Left ventricle myocardium inferior (tissue), 1 donor: Measurements from ENCODE around the gene TNS2. TPM values are rescaled to one million over a fixed set of nuclear protein-coding genes. Genes with fewer than 3 reads are reported as not detected.

ENCODE experiments used
- DNase-seq: peaks from one replicate; pipeline ENCODE4 v3.0.0-alpha.2; 2020
- H3K27ac ChIP-seq: fragments of 200-600 bp; replicated peaks from 2 replicates; pipeline ENCODE4 v1.8.0; 2021
- H3K27me3 ChIP-seq: fragments of 200-600 bp; 2 replicates; pipeline ENCODE4 v1.8.0; 2021; ENCODE audit warnings: low read depth
- H3K36me3 ChIP-seq: fragments of 200-600 bp; 2 replicates; pipeline ENCODE4 v1.8.0; 2021
- H3K4me1 ChIP-seq: fragments of 200-600 bp; 2 replicates; pipeline ENCODE4 v1.8.0; 2021
- H3K4me3 ChIP-seq: fragments of 200-600 bp; 2 replicates; pipeline ENCODE4 v1.8.0; 2021; ENCODE audit warnings: mild to moderate bottlenecking, moderate library complexity
- H3K9me3 ChIP-seq: fragments of 200-600 bp; replicated peaks from 2 replicates; pipeline ENCODE4 v1.8.0; 2021
- intact Hi-C: fragments of 100-400 bp; cut with micrococcal nuclease; formaldehyde crosslinking; loops from one replicate; pipeline ENCODE4 v1.11.0; 2022
- total RNA-seq: library from RNA; stranded (reverse); fragmentation: NEBNext Ultra II Directional; extraction: Animal tissue kit (Norgen Biotek cat#: 25700); gene quantifications from one replicate; pipeline ENCODE4 v1.2.1, GENCODE V29; 2021
- TF ChIP-seq, protein P1 (sequence below): fragments of 200-600 bp; IDR thresholded peaks from 2 replicates; pipeline ENCODE4 v1.8.0; 2021; ENCODE audit warnings: antibody characterized with exemption, mild to moderate bottlenecking, borderline replicate concordance
- donor health status: DM: no; HTN: yes; CAD: no; lungs with severe emphysema.

The TNS2 gene
- total RNA-seq, 1 donor from 2014 or later: 109 TPM

DNA sequence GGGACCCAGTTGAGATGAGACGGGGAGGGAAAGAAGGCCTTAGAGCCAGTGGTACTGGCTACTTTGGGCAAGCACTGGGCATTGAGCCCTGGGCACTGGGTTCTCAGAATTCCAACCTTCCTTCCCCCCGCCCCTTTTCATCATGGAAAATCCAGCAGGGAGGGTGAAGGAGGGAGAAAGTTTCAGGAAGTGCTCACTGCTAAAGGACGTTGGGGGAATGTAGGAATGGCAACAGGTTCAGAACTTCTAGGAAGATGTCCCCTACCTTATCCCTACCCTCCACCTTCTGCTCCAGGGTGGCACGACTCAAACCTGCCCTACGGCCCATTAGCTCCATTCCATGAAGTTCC is 4.2 kb upstream of the TNS2 start:
- DNase-seq: no peak
- intact Hi-C loops: no loop called here
- H3K27ac ChIP-seq: peak overlapping the region; percentile 100
- H3K27me3 ChIP-seq: no peaks in the 10 kb centered on the region
- no peaks in the 10 kb centered on the region for H3K9me3 ChIP-seq
- H3K4me1 ChIP-seq: peaks cover 78% of the 10 kb centered on the region
- H3K36me3 ChIP-seq: peaks cover 4% of the 10 kb centered on the region
- TF ChIP-seq, protein P1, sequence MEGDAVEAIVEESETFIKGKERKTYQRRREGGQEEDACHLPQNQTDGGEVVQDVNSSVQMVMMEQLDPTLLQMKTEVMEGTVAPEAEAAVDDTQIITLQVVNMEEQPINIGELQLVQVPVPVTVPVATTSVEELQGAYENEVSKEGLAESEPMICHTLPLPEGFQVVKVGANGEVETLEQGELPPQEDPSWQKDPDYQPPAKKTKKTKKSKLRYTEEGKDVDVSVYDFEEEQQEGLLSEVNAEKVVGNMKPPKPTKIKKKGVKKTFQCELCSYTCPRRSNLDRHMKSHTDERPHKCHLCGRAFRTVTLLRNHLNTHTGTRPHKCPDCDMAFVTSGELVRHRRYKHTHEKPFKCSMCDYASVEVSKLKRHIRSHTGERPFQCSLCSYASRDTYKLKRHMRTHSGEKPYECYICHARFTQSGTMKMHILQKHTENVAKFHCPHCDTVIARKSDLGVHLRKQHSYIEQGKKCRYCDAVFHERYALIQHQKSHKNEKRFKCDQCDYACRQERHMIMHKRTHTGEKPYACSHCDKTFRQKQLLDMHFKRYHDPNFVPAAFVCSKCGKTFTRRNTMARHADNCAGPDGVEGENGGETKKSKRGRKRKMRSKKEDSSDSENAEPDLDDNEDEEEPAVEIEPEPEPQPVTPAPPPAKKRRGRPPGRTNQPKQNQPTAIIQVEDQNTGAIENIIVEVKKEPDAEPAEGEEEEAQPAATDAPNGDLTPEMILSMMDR: no peak
- peak overlapping the region; percentile 92 for H3K4me3 ChIP-seq

GRCh38 chr12:53046655-53047220 is 3.1 kb upstream of the TNS2 start:
- intact Hi-C loops: no loop called here
- TF ChIP-seq, protein P1: no peak

DNA sequence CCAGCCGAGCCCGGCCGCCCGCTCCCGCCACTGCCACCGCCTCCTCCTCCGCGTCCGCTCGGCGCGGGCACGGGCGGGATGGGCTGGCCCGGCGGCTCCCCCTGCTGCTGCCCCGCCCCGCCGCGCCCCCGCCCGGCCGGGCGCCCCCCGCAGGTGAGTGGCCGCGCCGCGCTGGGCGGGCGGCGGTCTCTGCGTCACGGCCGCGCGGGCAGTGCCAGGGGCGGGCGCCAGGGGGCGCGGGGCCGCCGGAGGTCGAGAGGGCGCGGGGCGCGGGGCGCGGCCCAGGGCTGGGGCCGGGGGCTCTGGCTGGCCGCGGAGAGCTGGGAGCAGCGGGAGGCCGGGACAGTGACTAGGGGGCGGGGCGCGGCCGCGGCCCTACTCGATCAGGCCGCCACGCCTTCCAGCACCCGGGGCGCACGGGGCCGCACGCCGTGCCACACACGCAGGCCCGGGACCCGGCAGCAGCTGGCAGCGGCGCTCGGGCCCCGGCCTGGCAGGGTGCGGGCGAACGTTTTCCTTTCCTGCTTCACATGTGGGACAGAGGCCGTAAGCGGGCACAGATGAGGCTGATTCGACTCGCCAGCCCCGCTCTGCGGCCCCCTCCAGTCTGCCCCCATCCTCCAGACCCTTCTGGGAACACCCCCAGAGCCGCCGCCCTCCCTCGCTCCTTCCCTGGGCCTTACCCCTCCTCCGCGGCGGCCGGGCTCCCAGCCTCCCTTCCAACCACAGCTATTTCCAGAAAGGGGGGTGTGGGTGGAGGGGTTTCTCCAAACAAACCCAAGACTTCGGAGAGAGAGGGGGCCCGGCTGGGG is 2.4 kb upstream of the TNS2 start:
- H3K9me3 ChIP-seq: no peaks in the 10 kb centered on the region
- peaks cover 6% of the 10 kb centered on the region for H3K36me3 ChIP-seq
- H3K4me1 ChIP-seq: peaks cover 94% of the 10 kb centered on the region
- H3K27me3 ChIP-seq: no peaks in the 10 kb centered on the region
- peak overlapping the region; percentile 92 for H3K4me3 ChIP-seq
- DNase-seq: peak; percentile 87
- H3K27ac ChIP-seq: peak overlapping the region; percentile 100
- intact Hi-C loops: no loop called here
- TF ChIP-seq, protein P1: peak; percentile 33

More at GRCh38 chr12:53046655-53047220, 3.1 kb upstream of the TNS2 start:
- peaks cover under 1% of the 10 kb centered on the region for H3K36me3 ChIP-seq
- DNase-seq: peak; percentile 90
- peak overlapping the region; percentile 100 for H3K27ac ChIP-seq
- H3K9me3 ChIP-seq: no peaks in the 10 kb centered on the region
- no peaks in the 10 kb centered on the region for H3K27me3 ChIP-seq
- peaks cover 89% of the 10 kb centered on the region for H3K4me1 ChIP-seq
- peak overlapping the region; percentile 92 for H3K4me3 ChIP-seq

DNA sequence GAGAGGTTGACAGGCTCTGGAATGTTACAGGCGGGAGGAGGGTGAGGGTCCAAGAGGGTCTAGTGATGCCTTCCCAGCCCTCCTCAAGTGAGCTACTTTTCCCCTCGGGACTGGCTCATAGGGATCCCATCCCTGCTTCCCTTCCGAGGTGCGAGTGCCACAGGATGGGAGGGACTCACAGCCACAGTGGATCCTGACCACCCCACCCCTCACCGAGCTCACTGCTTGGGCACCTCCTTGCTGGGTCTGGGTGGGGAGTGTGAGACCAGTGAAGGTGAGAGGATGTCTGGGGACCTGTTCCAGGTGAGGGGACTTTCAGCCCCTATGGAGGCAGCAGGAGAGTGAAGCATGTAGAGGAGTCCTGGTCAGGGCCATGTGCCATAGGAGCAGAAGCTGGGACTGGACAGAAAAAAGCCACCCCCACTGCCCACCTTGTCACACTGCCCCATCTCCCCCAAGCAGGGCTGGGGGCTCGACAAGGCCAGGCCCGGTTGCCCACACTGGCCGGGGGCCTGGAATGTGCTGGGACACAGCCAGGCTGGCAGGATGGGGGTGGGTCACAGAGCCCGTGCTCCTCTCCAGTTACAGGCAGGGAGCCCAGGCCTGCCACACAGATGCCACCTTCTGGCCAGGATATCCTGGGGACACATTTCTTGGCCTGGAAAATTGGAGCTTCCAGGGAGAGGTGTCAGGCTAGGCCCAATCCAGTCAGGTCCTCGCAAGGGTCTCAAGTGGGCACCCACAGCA is 1.7 kb upstream of the TNS2 start:
- TF ChIP-seq, protein P1: no peak
- H3K4me1 ChIP-seq: peaks cover 94% of the 10 kb centered on the region
- H3K9me3 ChIP-seq: no peaks in the 10 kb centered on the region
- H3K36me3 ChIP-seq: peaks cover 6% of the 10 kb centered on the region
- peak overlapping the region; percentile 100 for H3K27ac ChIP-seq
- H3K27me3 ChIP-seq: no peaks in the 10 kb centered on the region
- peak overlapping the region; percentile 87 for H3K4me3 ChIP-seq
- peak; percentile 81 for DNase-seq
- intact Hi-C loops: no loop called here

DNA sequence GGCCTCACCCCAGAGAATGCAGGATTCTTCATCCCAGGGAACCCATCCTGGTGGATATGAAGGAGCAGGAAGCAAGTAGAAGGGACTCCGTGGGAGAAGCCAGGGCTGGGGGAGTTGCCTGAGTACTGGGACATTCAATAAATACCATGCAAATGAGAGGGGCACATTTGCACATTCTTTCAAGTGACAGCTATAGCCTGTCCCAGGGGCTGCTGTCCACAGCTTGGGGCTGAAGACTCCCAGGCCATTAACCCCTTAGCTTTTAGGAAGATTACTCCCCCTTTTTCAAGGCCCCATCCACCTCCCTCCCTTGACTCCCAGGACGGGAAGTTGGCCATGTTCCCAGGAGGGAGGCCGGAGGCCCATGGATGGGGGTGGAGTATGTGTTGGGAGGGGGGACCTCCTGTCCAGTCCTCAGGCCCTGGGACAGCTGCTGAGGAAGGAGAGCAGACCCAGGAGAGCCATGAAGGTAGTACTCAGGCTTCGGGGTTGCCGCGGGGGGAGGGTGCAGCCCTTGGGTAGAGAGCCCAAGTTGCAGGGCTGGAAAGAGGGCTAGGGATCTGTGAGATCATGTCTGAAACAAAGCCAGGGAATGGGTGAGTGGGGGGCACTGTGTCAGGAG is 974 bp upstream of the TNS2 start:
- H3K36me3 ChIP-seq: peaks cover 13% of the 10 kb centered on the region
- TF ChIP-seq, protein P1: no peak
- peaks cover 94% of the 10 kb centered on the region for H3K4me1 ChIP-seq
- DNase-seq: peak; percentile 86
- H3K9me3 ChIP-seq: no peaks in the 10 kb centered on the region
- peak overlapping the region; percentile 87 for H3K4me3 ChIP-seq
- intact Hi-C loops: no loop called here
- no peaks in the 10 kb centered on the region for H3K27me3 ChIP-seq
- H3K27ac ChIP-seq: peak overlapping the region; percentile 100
